Measurements from ENCODE around the gene P3H2.

Gene P3H2

DNA sequence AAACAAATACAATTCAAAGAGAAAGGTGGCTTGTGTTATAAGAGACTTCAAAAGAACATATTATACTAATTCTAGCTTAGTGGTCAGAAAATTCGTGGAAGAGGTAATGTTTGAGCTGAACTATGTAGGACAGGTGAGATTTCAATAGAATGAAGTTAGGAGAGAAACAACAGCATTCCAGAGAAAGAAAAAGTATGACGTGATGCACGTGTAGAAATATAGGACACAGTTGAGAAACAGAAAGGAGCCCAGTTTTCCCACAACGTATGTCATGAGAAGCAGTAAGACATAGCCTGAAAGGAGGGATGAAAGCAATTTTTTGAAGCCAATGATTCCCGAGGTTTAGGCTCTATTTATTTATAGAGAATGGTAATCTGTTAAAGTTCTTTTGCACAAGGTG lies 18.7 kb upstream of the P3H2 start:
- Mint-ChIP-seq H3K9me3 (peaks cover 3% of the 10 kb centered on the region), H3K4me3 (no peak overlapping the region), H3K36me3 (no peaks in the 10 kb centered on the region), H3K27me3 (no peaks in the 10 kb centered on the region), H3K4me1 (no peaks in the 10 kb centered on the region), H3K27ac (no peak overlapping the region)
- no peak for DNase-seq (ENCODE audit: low spot score in 2 of 2)
- no peak for ATAC-seq (ENCODE audit: low read depth)

DNA sequence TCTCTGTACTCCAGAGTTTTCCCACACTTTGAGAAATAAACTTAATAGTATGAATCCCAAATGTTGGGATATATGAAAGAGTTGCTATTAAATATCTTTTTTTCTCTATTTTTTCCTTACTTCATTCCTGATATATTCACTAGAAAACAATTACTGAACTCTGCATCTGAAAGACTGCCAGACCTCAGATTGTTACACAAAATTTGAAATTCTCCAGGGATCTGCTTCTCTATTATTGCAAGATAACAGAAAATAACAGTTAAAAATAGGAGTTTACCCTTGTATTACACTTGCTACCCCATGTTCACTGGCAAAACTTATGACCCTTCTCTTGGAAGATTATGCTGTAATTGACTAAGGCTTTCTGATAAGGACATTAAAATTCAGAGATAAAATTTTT lies 11.7 kb upstream of the P3H2 start:
- H3K4me3 Mint-ChIP-seq: no peak overlapping the region

GRCh38 chr3:190131329-190131728 lies 10.6 kb upstream of the P3H2 start:
- Mint-ChIP-seq H3K4me3 (no peak overlapping the region), H3K4me1 (no peaks in the 10 kb centered on the region), H3K27ac (no peak overlapping the region), H3K36me3 (no peaks in the 10 kb centered on the region), H3K9me3 (no peaks in the 10 kb centered on the region), H3K27me3 (peaks cover 4% of the 10 kb centered on the region)
- DNase-seq (ENCODE audit: low spot score in 2 of 2) (no peak), ATAC-seq (ENCODE audit: low read depth) (no peak)

More for the DNA sequence above, 11.7 kb upstream of the P3H2 start:
- no peaks in the 10 kb centered on the region for H3K36me3 Mint-ChIP-seq
- no peak overlapping the region for H3K27ac Mint-ChIP-seq
- H3K27me3 Mint-ChIP-seq: peaks cover 4% of the 10 kb centered on the region
- DNase-seq (ENCODE audit: low spot score in 2 of 2) (no peak), ATAC-seq (ENCODE audit: low read depth) (no peak)
- no peaks in the 10 kb centered on the region for H3K9me3 Mint-ChIP-seq
- no peaks in the 10 kb centered on the region for H3K4me1 Mint-ChIP-seq

- no peaks in the 10 kb centered on the region for H3K9me3 Mint-ChIP-seq
- H3K36me3 Mint-ChIP-seq: no peaks in the 10 kb centered on the region
- ATAC-seq (ENCODE audit: low read depth) (no peak), DNase-seq (ENCODE audit: low spot score in 2 of 2) (no peak)
- H3K4me3 Mint-ChIP-seq: no peak overlapping the region
- H3K4me1 Mint-ChIP-seq: no peaks in the 10 kb centered on the region
- no peak overlapping the region for H3K27ac Mint-ChIP-seq
- peaks cover 4% of the 10 kb centered on the region for H3K27me3 Mint-ChIP-seq
Measured at GRCh38 chr3:190130696-190131095, 10.0 kb upstream of the P3H2 start.

GRCh38 chr3:190130037-190130436 lies 9.3 kb upstream of the P3H2 start:
- DNase-seq (ENCODE audit: low spot score in 2 of 2) (no peak), ATAC-seq (ENCODE audit: low read depth) (no peak)
- H3K9me3 Mint-ChIP-seq: no peaks in the 10 kb centered on the region
- H3K27ac Mint-ChIP-seq: no peak overlapping the region
- H3K27me3 Mint-ChIP-seq: peaks cover 4% of the 10 kb centered on the region
- no peak overlapping the region for H3K4me3 Mint-ChIP-seq
- H3K36me3 Mint-ChIP-seq: no peaks in the 10 kb centered on the region
- no peaks in the 10 kb centered on the region for H3K4me1 Mint-ChIP-seq

- H3K27ac Mint-ChIP-seq: no peak overlapping the region
- no peak overlapping the region for H3K4me3 Mint-ChIP-seq
- DNase-seq (ENCODE audit: low spot score in 2 of 2) (no peak), ATAC-seq (ENCODE audit: low read depth) (no peak)
- H3K9me3 Mint-ChIP-seq: no peaks in the 10 kb centered on the region
- H3K36me3 Mint-ChIP-seq: no peaks in the 10 kb centered on the region
- H3K4me1 Mint-ChIP-seq: no peaks in the 10 kb centered on the region
- peaks cover 4% of the 10 kb centered on the region for H3K27me3 Mint-ChIP-seq
Measured at GRCh38 chr3:190127797-190128196, 7.1 kb upstream of the P3H2 start.

DNA sequence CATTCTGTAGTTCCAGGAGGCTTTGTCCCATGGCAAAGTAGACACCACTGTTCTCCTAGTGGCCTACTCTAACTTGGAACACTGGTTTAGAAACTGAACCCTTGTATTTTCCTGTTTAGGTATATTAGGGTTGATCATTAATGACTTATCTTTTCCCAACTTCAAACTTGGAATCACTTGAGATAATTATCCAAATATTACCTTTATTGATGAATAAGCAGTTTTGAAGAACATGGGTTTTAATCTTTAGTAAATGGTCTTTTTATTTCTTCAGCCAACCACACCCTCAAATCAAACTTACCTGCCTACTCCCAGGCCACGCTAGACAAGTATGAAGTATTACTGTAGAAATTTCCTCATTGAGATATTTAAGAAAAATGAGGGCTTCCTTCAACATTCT lies 6.5 kb upstream of the P3H2 start:
- ATAC-seq (ENCODE audit: low read depth) (no peak), DNase-seq (ENCODE audit: low spot score in 2 of 2) (no peak)
- Mint-ChIP-seq H3K4me1 (no peaks in the 10 kb centered on the region), H3K36me3 (no peaks in the 10 kb centered on the region), H3K27me3 (peaks cover 7% of the 10 kb centered on the region), H3K4me3 (no peak overlapping the region), H3K9me3 (no peaks in the 10 kb centered on the region), H3K27ac (no peak overlapping the region)

- Mint-ChIP-seq H3K36me3 (no peaks in the 10 kb centered on the region), H3K27ac (no peak overlapping the region)
- no peak for ATAC-seq (ENCODE audit: low read depth)
Measured at GRCh38 chr3:190125436-190126068, 4.9 kb upstream of the P3H2 start.

GRCh38 chr3:190124067-190124466 lies 3.4 kb upstream of the P3H2 start:
- no peak overlapping the region for H3K27ac Mint-ChIP-seq
- H3K27me3 Mint-ChIP-seq: peaks cover 10% of the 10 kb centered on the region

More at GRCh38 chr3:190125436-190126068, 4.9 kb upstream of the P3H2 start:
- no peak for DNase-seq (ENCODE audit: low spot score in 2 of 2)
- no peaks in the 10 kb centered on the region for H3K4me1 Mint-ChIP-seq
- peaks cover 7% of the 10 kb centered on the region for H3K27me3 Mint-ChIP-seq
- H3K4me3 Mint-ChIP-seq: no peak overlapping the region
- H3K9me3 Mint-ChIP-seq: no peaks in the 10 kb centered on the region

GRCh38 chr3:190122198-190122771 lies 1.6 kb upstream of the P3H2 start:
- Mint-ChIP-seq H3K36me3 (peaks cover 3% of the 10 kb centered on the region), H3K9me3 (peaks cover 2% of the 10 kb centered on the region), H3K4me3 (no peak overlapping the region), H3K27ac (no peak overlapping the region), H3K4me1 (peaks cover 6% of the 10 kb centered on the region), H3K27me3 (peaks cover 17% of the 10 kb centered on the region)
- no peak for ATAC-seq (ENCODE audit: low read depth)
- no peak for DNase-seq (ENCODE audit: low spot score in 2 of 2)

More at GRCh38 chr3:190124067-190124466, 3.4 kb upstream of the P3H2 start:
- H3K4me3 Mint-ChIP-seq: no peak overlapping the region
- peaks cover 6% of the 10 kb centered on the region for H3K4me1 Mint-ChIP-seq
- DNase-seq (ENCODE audit: low spot score in 2 of 2) (no peak), ATAC-seq (ENCODE audit: low read depth) (no peak)
- H3K36me3 Mint-ChIP-seq: peaks cover 3% of the 10 kb centered on the region
- peaks cover 2% of the 10 kb centered on the region for H3K9me3 Mint-ChIP-seq

DNA sequence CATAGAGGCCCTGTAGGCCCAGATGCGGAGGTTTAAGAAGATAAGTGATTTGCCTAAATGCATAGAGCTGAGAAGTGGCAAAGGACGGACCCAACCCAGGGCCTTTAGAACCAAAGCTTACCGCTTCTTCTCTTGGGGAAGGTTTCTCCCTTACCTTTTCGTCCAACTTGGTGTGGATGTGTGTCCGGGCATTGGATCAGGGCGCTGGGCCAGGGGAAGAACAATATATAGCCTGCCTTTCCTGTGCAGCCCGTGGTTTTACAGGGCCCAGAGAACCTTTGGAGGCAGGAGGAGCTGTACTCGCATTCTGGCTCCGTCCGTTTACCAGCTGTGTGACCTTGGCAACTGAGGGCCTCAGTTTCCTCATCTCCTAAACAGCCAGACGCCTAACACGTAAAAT lies 686 bp upstream of the P3H2 start:
- H3K27ac Mint-ChIP-seq: no peak overlapping the region
- no peak for DNase-seq (ENCODE audit: low spot score in 2 of 2)
- H3K27me3 Mint-ChIP-seq: peaks cover 17% of the 10 kb centered on the region
- ATAC-seq (ENCODE audit: low read depth): no peak
- H3K4me1 Mint-ChIP-seq: peaks cover 6% of the 10 kb centered on the region
- H3K9me3 Mint-ChIP-seq: peaks cover 2% of the 10 kb centered on the region
- no peak overlapping the region for H3K4me3 Mint-ChIP-seq
- peaks cover 3% of the 10 kb centered on the region for H3K36me3 Mint-ChIP-seq

GRCh38 chr3:190121061-190121377 lies 322 bp upstream of the P3H2 start:
- Mint-ChIP-seq H3K4me3 (no peak overlapping the region), H3K4me1 (peaks cover 6% of the 10 kb centered on the region), H3K27ac (no peak overlapping the region), H3K36me3 (peaks cover 3% of the 10 kb centered on the region), H3K9me3 (peaks cover 2% of the 10 kb centered on the region), H3K27me3 (peaks cover 17% of the 10 kb centered on the region)
- ATAC-seq (ENCODE audit: low read depth) (no peak), DNase-seq (ENCODE audit: low spot score in 2 of 2) (no peak)

DNA sequence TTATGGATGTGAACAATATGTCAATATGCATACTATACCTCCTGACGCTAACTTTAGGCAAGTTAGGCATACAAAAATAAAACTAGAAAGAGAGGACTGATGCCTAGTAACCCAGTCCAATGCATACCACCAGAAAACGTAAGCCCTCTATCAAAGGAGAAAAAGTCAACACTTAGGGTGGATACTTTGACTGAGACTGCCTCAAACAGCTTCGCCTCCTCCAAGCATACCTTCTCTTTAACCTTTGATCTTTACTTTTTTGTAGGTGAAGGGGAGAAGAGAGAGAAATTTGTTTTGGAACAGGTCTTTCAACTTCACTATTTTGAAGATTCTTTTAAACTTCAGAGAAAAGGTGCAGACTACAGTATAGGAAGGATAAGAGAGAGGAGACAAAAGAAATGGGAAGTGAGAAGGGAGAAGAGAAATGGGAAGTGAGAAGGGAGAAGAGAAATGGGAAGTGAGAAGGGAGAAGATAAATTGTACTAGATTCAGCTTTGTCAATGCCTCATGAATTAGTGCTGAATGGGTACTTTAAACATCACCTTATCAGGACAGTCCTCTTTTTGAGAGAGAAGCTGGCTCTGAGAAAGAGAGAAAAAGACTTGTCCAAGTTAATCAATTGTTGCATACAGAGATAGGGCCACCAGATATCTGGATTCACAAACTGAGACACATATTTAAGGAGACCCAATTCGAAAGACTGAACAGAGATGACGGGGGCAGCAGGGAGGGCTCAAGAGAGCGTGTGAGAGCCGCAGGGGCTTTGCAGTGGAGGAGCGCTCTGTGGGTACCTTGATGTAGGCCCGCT lies 1.0 kb downstream of the P3H2 start:
- no peak for DNase-seq (ENCODE audit: low spot score in 2 of 2)
- H3K27ac Mint-ChIP-seq: no peak overlapping the region
- peaks cover 2% of the 10 kb centered on the region for H3K9me3 Mint-ChIP-seq
- H3K4me3 Mint-ChIP-seq: peak overlapping the region; percentile 52
- H3K27me3 Mint-ChIP-seq: peaks cover 17% of the 10 kb centered on the region
- ATAC-seq (ENCODE audit: low read depth): no peak
- H3K4me1 Mint-ChIP-seq: peaks cover 6% of the 10 kb centered on the region
- peaks cover 3% of the 10 kb centered on the region for H3K36me3 Mint-ChIP-seq

DNA sequence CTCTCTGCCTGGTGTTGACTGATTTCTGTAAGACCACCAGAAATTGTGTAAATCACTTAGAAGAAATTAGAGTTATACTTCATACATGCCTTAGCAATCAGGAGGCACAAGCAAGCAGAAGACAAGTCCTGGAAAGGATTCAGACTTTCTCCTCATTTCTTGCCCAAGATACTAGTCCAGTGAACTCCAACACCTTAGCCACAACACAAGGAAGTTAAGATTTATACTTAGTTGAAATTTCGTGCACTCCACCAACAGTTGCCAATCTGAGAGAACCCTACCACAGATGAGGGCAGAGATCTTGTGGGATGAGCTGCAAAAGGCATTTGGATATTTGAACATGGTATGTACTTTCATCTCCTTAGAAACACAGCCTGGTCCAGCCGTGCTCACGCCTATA lies 2.3 kb downstream of the P3H2 start:
- H3K27me3 Mint-ChIP-seq: peaks cover 17% of the 10 kb centered on the region
- DNase-seq (ENCODE audit: low spot score in 2 of 2) (no peak), ATAC-seq (ENCODE audit: low read depth) (no peak)
- peaks cover 3% of the 10 kb centered on the region for H3K36me3 Mint-ChIP-seq
- H3K9me3 Mint-ChIP-seq: peaks cover 3% of the 10 kb centered on the region
- H3K27ac Mint-ChIP-seq: no peak overlapping the region
- H3K4me3 Mint-ChIP-seq: no peak overlapping the region
- peaks cover 6% of the 10 kb centered on the region for H3K4me1 Mint-ChIP-seq
